Ovary (tissue), 9 donors: Measurements from ENCODE around the gene KIAA1755. TPM values are rescaled to one million over a fixed set of nuclear protein-coding genes. Genes with fewer than 3 reads are reported as not detected.
A peak's percentile ranks its signal among the peaks of the same experiment; 100 is the strongest.

Experiments
- DNase-seq, 5 donors: peaks; one replicate each; pipeline ENCODE4 v3.0.0-alpha.2; 2019 to 2020
- H3K27ac ChIP-seq, 2 donors: fragments of 200-600 bp; one replicate each; pipeline versions ENCODE4 v1.5.1 to v1.8.0; 2019 to 2022
- H3K27me3 ChIP-seq: fragments of 200-600 bp; one replicate; pipeline ENCODE4 v1.8.0; 2022
- H3K36me3 ChIP-seq: fragments of 200-600 bp; sonication (generic); one replicate; pipeline ENCODE4 v1.5.1; 2019
- H3K4me1 ChIP-seq: one replicate; pipeline ENCODE4 v1.8.1; 2013; ENCODE audit warnings: mild to moderate bottlenecking, moderate library complexity; ENCODE audit not compliant: insufficient read depth
- H3K4me3 ChIP-seq: fragments of 200-600 bp; sonication (generic); one replicate; pipeline ENCODE4 v1.5.1; 2017
- H3K9me3 ChIP-seq, 2 donors: fragments of 200-600 bp in 1 of 2; sonication (generic) in 1 of 2; one replicate each; pipeline versions ENCODE4 v1.5.1 to v1.8.1; 2013 to 2019; ENCODE audit warnings: mild to moderate bottlenecking in 1 of 2, moderate library complexity in 1 of 2
- EP300 ChIP-seq: sonication (generic); formaldehyde crosslinking; IDR thresholded peaks from one replicate; pipeline ENCODE4 v1.6.1; 2017; ENCODE audit warnings: antibody characterized with exemption
- POLR2A ChIP-seq: fragments of 450-650 bp; IDR thresholded peaks from one replicate; pipeline ENCODE4 v1.6.1; 2017; ENCODE audit warnings: antibody characterized with exemption, mild to moderate bottlenecking, moderate library complexity
- WGBS, 3 donors: extraction: QIAGEN DNeasy Blood & Tissue Kit in 1 of 3; methylation state at CpG; one replicate each; pipeline versions ENCODE4 v1.1.5 to v1.1.7; 2013 to 2017; 5-methylcytosine and 5-hydroxymethylcytosine counted together
- intact Hi-C, 4 donors: fragments of 100-400 bp; cut with DNase I; formaldehyde crosslinking; loops; one replicate each; pipeline versions ENCODE4 v1.11.0 to v1.15.1; 2022 to 2023
- polyA plus RNA-seq, 2 donors: library from polyadenylated mRNA; stranded (reverse); fragments of 200-250 nt in 1 of 2; fragments of 350-450 nt in 1 of 2; fragmentation: Illumina TruSeq in 1 of 2; extraction: RNeasy Lipid Tissue Mini Kit (QIAGEN cat#74804) in 1 of 2; gene quantifications; one replicate each; pipeline ENCODE4 v1.2.3, GENCODE V29; 2013 to 2014
- total RNA-seq, 7 donors: library from RNA; depleted of rRNA in 2 of 7; stranded (reverse); fragments of >200 nt in 2 of 7; fragmentation: NEBNext Ultra II Directional in 3 of 7; extraction: Animal tissue kit (Norgen Biotek cat#: 25700) in 3 of 7; gene quantifications; one replicate each; pipeline versions ENCODE4 v1.1.0 to v1.2.4, GENCODE V29; 2016 to 2023
- TF ChIP-seq, protein P1 (sequence below), 3 donors: fragments of 450-650 bp in 2 of 3; fragments of 200-600 bp in 1 of 3; IDR thresholded peaks; one replicate each; pipeline versions ENCODE4 v1.5.1 to v1.8.0; 2016 to 2022; ENCODE audit warnings: antibody characterized with exemption in 3 of 3, mild to moderate bottlenecking in 1 of 3
- donor health status: DM: no; HTN: no; CAD: no; lungs with moderate emphysema.
- donor health status: DM: no; HTN: no; CAD: no.
- donor health status: Bipolar disorder and iron deficiency.
- donor health status: DM: yes; HTN: yes; CAD: no.
- donor health status: DM: no; HTN: no; CAD: no.
- donor health status: DM: yes; HTN: yes; CAD: no.

The KIAA1755 gene
- total and polyA plus RNA-seq, 9 donors: 4.4 to 29.7 (median 12.0) TPM

DNA sequence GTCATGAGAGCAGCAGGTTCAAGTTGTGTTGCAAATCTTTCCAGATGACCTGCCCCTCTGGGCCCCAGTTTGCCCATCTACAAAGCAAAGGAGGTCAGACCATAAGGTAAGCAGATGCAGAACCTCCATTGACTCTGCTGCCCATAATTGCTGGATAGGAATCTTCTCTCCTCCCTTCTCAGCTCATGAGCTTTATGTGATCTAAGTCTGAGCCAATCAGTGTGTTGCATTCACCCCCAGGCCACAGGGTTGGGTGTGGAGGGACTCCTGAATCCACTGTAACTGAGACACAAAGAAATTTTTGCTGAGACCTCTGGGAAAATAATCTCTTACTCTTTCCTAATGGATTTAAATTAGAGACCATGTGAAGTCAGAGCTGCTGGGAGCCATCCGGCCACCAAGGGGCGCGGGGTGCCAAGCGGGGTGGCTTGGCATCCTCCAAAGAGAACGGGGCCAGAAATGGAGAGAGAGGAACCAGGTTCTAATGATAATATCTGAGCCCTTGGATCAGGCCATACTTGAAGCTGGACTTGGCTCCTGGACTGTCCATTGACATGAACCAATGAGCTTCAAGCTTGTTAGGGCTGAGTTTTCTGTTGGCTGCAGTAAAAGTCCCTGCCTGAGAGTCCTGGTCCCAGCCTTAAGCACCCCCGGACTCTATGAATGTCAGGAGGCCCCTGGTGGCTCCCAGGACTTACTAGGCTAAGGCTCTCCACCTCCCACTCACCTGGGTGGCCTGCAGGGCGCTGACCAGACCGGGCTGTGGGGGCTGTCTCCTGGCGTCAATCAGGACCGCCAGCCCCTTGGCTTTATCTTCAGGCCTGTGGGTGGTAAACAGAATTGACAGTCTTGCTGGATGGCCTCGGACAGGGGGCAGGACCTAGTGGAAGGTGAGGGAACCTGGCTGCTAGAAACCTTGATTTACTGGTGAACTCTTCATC, 32.8 kb downstream of the KIAA1755 start:
- DNase-seq: peak in 2 of 5 donors; percentile 11 to 19
- TF ChIP-seq, protein P1, sequence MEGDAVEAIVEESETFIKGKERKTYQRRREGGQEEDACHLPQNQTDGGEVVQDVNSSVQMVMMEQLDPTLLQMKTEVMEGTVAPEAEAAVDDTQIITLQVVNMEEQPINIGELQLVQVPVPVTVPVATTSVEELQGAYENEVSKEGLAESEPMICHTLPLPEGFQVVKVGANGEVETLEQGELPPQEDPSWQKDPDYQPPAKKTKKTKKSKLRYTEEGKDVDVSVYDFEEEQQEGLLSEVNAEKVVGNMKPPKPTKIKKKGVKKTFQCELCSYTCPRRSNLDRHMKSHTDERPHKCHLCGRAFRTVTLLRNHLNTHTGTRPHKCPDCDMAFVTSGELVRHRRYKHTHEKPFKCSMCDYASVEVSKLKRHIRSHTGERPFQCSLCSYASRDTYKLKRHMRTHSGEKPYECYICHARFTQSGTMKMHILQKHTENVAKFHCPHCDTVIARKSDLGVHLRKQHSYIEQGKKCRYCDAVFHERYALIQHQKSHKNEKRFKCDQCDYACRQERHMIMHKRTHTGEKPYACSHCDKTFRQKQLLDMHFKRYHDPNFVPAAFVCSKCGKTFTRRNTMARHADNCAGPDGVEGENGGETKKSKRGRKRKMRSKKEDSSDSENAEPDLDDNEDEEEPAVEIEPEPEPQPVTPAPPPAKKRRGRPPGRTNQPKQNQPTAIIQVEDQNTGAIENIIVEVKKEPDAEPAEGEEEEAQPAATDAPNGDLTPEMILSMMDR (IDR thresholded peaks at IDR 0.05): no peak
- no peak for TF ChIP-seq POLR2A
- no peak for TF ChIP-seq EP300
- Histone ChIP-seq H3K36me3 (no peaks in the 10 kb centered on the region), H3K4me1 (no peaks in the 10 kb centered on the region), H3K27ac (no peak overlapping the region), H3K9me3 (no peaks in the 10 kb centered on the region), H3K4me3 (no peak overlapping the region), H3K27me3 (no peaks in the 10 kb centered on the region)
- intact Hi-C loops: loop anchor here (5.0 to 10.0 kb wide), 5 partner anchors 75 to 663 kb away; partner anchors contain the start of gene BPI (in 1 of the 4)
- WGBS, 3 donors: 82 to 90% (median 88%) methylated on average over 11 of the region's 11 CpGs

DNA sequence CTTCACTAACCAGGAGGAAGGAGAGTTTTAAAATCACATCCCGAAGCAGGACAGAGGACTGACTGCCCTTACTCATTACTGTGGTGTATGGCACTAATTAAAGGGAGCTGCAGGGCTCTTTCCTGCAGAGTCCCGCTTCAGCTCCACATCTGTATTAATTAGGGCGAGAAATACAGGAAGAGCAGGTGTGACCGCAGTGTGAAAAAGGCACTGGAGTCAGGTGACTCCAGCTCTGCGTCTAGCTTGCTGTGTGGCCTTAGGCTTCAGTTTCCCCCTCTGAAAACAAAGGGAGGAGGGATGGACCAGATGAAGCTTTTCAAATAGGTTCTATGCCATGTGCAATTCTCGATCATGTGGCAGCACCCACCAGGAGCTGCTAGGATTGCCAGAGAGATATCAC, 34.0 kb downstream of the KIAA1755 start:
- DNase-seq: peak in 2 of 5 donors; percentile 0 to 8
- Histone ChIP-seq H3K4me1 (no peaks in the 10 kb centered on the region), H3K36me3 (no peaks in the 10 kb centered on the region), H3K4me3 (no peak overlapping the region), H3K27ac (no peak overlapping the region), H3K9me3 (no peaks in the 10 kb centered on the region), H3K27me3 (no peaks in the 10 kb centered on the region)
- WGBS, 3 donors: 88 to 89% (median 89%) methylated on average over 6 of the region's 6 CpGs
- intact Hi-C loops: loop anchor here (5.0 to 10.0 kb wide), 5 partner anchors 76 to 662 kb away; partner anchors contain the start of gene BPI (in 1 of the 4)
- TF ChIP-seq EP300: no peak
- no peak for TF ChIP-seq POLR2A
- TF ChIP-seq, protein P1 (IDR thresholded peaks at IDR 0.05): no peak

DNA sequence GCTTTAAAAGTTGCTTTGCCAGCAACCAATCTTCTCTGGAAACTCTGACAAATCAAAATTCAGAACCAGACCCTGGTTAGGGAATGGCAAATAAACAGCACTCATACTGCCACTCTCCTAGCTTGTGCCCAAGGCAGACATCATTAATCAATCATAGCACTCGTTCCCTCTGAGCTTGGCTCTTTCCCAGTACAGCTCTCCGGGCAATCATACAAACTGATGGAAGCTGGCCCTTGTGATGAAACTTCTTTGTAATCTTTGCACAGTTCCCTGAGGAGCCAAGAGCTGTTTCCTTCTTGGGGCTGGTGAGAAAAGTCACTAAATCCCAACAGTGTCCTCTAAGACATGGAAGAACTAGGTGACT, 34.7 kb downstream of the KIAA1755 start:
- Histone ChIP-seq H3K27ac (no peak overlapping the region), H3K36me3 (no peaks in the 10 kb centered on the region), H3K27me3 (no peaks in the 10 kb centered on the region), H3K4me3 (no peak overlapping the region), H3K4me1 (no peaks in the 10 kb centered on the region), H3K9me3 (no peaks in the 10 kb centered on the region)
- intact Hi-C loops: loop anchor here (5.0 to 10.0 kb wide), 5 partner anchors 76 to 661 kb away; partner anchors contain the start of gene BPI (in 1 of the 4)
- 46 to 62% (median 58%) methylated on average over 2 of the region's 2 CpGs for WGBS, 3 donors
- DNase-seq: no peak
- no peak for TF ChIP-seq POLR2A
- TF ChIP-seq EP300: no peak
- TF ChIP-seq, protein P1 (IDR thresholded peaks at IDR 0.05): no peak

DNA sequence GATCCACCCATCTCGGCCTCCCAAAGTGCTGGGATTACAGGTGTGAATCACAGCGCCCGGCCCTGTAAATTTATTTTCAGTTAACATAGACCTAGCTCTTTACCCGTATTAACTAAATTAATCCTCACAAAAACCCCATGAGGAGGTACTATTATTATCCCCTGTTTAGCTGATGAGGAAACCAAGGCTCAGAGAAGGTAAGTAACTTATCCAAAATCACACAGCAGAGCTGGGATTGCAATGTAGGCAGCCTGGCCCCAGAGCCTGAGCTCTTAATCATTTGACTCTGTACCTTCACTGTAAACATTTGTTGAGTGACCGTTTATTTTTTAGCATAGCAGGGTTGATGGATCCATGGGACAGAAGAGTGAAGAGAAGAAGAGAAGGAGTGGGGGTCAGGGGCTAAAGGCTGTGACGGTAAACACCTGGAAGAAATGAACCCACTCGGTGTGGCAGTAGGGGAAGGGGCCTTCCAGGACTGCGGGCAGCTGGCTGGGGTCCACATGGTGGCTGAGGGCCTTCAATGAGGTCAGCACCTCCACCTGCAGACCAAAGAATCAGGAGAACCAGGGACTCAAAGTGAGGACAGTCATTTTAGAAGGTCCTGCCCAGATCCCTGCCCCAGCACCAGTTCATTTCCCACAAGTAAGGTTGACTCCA, 35.2 kb downstream of the KIAA1755 start:
- H3K9me3 ChIP-seq: no peaks in the 10 kb centered on the region
- H3K27me3 ChIP-seq: no peaks in the 10 kb centered on the region
- H3K27ac ChIP-seq: no peak overlapping the region
- H3K4me3 ChIP-seq: no peak overlapping the region
- DNase-seq: peak in 2 of 5 donors; percentile 9 to 15
- H3K36me3 ChIP-seq: no peaks in the 10 kb centered on the region
- no peaks in the 10 kb centered on the region for H3K4me1 ChIP-seq
- intact Hi-C loops: loop anchor here (5.0 to 10.0 kb wide), 5 partner anchors 77 to 661 kb away; partner anchors contain the start of gene BPI (in 1 of the 4)
- TF ChIP-seq, protein P1 (IDR thresholded peaks at IDR 0.05): no peak
- TF ChIP-seq POLR2A (no peak), EP300 (no peak)
- 82 to 86% (median 84%) methylated on average over 8 of the region's 8 CpGs for WGBS, 3 donors
